Cardiac fibroblast (primary cell): Measurements from ENCODE around the gene WNK2.

Experiments
- DNase-seq, 2 donors: peaks; one replicate each; pipeline versions ENCODE4 v3.0.0 to v3.0.0-alpha.2; 2010; ENCODE audit warnings: low read depth in 2 of 2
- H3K4me3 ChIP-seq, 2 donors: replicated peaks in 1 of 2; 1 replicate in 1 of 2; 2 replicates in 1 of 2; pipeline ENCODE4 v1.5.1; 2011; ENCODE audit warnings: low read depth in 2 of 2, low read length in 2 of 2, mild to moderate bottlenecking in 2 of 2, moderate library complexity in 1 of 2
- CTCF ChIP-seq: IDR thresholded peaks from one replicate; pipeline ENCODE4 v1.5.1; 2011; ENCODE audit warnings: low read depth, mild to moderate bottlenecking, low read length, inconsistent platforms

Gene WNK2

GRCh38 chr9:93254806-93255493 is 71.0 kb downstream of the WNK2 start:
- no peak for TF ChIP-seq CTCF
- DNase-seq, result no peak

GRCh38 chr9:93255494-93255867 is 71.5 kb downstream of the WNK2 start:
- no peak overlapping the region for H3K4me3 ChIP-seq
- no peak for DNase-seq
- no peak for TF ChIP-seq CTCF

More at GRCh38 chr9:93254806-93255493, 71.0 kb downstream of the WNK2 start:
- H3K4me3 ChIP-seq, result no peak overlapping the region

- DNase-seq, result no peak
- TF ChIP-seq CTCF, result no peak
- H3K4me3 ChIP-seq, result no peak overlapping the region
These were observed 72.3 kb downstream of the WNK2 start for GRCh38 chr9:93255994-93256877.

GRCh38 chr9:93256878-93257807 is 73.2 kb downstream of the WNK2 start:
- H3K4me3 ChIP-seq, result no peak overlapping the region
- no peak for DNase-seq
- no peak for TF ChIP-seq CTCF

- H3K4me3 ChIP-seq, result no peak overlapping the region
- no peak for TF ChIP-seq CTCF
- DNase-seq, result no peak
These were observed 73.9 kb downstream of the WNK2 start for GRCh38 chr9:93257808-93258331.

- H3K4me3 ChIP-seq, result no peak overlapping the region
- DNase-seq, result no peak
- TF ChIP-seq CTCF, result no peak
These were observed 74.5 kb downstream of the WNK2 start for GRCh38 chr9:93258419-93258817.
